Right cardiac atrium (tissue), 5 donors: ENCODE results near the gene TRPC4AP. TPM values are rescaled to one million over a fixed set of nuclear protein-coding genes. Genes with fewer than 3 reads are reported as not detected.
"Not testable (repeated sequence)": the region's sequence is repeated elsewhere in the genome, so short reads cannot be mapped to it uniquely, and the experiment has no call there.

Experiments used
- ATAC-seq, 2 donors: fragments of 200-7000 bp; cut with Tn5 transposase; one replicate each; pipeline versions ENCODE4 v1.8.0 to v1.9.1; 2020; ENCODE audit warnings: moderate library complexity in 2 of 2, mild to moderate bottlenecking in 1 of 2
- DNase-seq, 3 donors: peaks; one replicate each; pipeline ENCODE4 v3.0.0-alpha.2; 2020
- H3K27ac ChIP-seq: one replicate; pipeline ENCODE4 v1.5.1; 2013; ENCODE audit warnings: mild to moderate bottlenecking, low read length, control low read depth, moderate library complexity
- H3K27me3 ChIP-seq: one replicate; pipeline ENCODE4 v1.6.1; 2013; ENCODE audit not compliant: control insufficient read depth, insufficient read depth
- H3K4me1 ChIP-seq: one replicate; pipeline ENCODE4 v1.6.1; 2013; ENCODE audit warnings: low read length; ENCODE audit not compliant: control insufficient read depth, insufficient read depth
- H3K4me3 ChIP-seq: one replicate; pipeline ENCODE4 v1.5.1; 2013; ENCODE audit warnings: low read length, control low read depth
- H3K9me3 ChIP-seq: one replicate; pipeline ENCODE4 v1.6.1; 2013; ENCODE audit warnings: low read length; ENCODE audit not compliant: control insufficient read depth
- WGBS: extraction: QIAGEN DNeasy Blood & Tissue Kit; methylation state at CpG from one replicate; pipeline ENCODE4 v1.1.7; 2013; 5-methylcytosine and 5-hydroxymethylcytosine counted together
- intact Hi-C, 4 donors: fragments of 100-400 bp; cut with DNase I; formaldehyde crosslinking; loops; one replicate each; pipeline versions ENCODE4 v1.11.0 to v1.14.0; 2022 to 2023
- polyA plus RNA-seq: library from polyadenylated mRNA; stranded (reverse); fragments of 200-250 nt; gene quantifications from one replicate; pipeline ENCODE4 v1.2.3, GENCODE V29; 2013
- total RNA-seq, 4 donors: library from RNA; stranded (reverse); fragmentation: NEBNext Ultra II Directional; extraction: Animal tissue kit (Norgen Biotek cat#: 25700); gene quantifications; one replicate each; pipeline ENCODE4 v1.2.1, GENCODE V29; 2021
- donor health status: healthy with polysubstance abuse.
- donor health status: DM: no; HTN: yes; CAD: no.
- donor health status: DM: no; HTN: no; CAD: no.
- donor health status: DM: no; HTN: yes; CAD: no; lungs with severe emphysema.
- donor health status: DM: yes; HTN: yes; CAD: no.

Gene TRPC4AP
- total and polyA plus RNA-seq, 5 donors, result 29.1 to 44.6 (median 34.5) TPM

DNA sequence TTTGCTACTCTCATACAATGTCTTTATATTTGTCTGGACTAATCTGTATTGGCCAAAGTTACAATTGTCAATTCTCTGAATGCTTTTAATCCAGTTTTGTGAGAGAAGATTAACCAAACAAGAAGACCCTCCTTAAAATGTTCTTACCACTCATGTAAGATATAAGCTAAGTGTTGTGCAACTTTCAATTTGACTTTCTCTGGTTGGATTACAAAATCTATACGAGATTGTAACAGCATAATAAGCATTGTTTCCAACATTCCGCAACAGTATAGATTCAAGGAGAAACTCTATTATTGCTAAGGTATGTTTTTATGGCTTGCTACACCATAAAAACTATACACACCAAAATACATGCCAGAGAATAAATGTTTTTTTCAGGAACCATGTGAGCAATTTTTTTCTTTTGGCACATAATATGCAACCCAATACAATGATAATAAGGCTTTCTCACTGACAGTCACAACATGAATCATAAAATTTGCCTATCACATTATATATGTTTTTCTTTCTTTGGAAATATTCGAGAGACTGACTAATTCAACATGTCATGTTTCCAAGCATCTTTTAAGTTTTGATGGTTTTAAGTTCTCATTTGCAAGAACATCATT is 12.2 kb upstream of the TRPC4AP start:
- DNase-seq, result no peak
- intact Hi-C loops, result no loop called here
- Histone ChIP-seq H3K27me3 (no peaks in the 10 kb centered on the region), H3K9me3 (no peaks in the 10 kb centered on the region), H3K27ac (no peak overlapping the region), H3K4me3 (no peak overlapping the region), H3K4me1 (no peaks in the 10 kb centered on the region)
- no peak for ATAC-seq
- WGBS, result 69% methylated on average over 3 of the region's 3 CpGs

DNA sequence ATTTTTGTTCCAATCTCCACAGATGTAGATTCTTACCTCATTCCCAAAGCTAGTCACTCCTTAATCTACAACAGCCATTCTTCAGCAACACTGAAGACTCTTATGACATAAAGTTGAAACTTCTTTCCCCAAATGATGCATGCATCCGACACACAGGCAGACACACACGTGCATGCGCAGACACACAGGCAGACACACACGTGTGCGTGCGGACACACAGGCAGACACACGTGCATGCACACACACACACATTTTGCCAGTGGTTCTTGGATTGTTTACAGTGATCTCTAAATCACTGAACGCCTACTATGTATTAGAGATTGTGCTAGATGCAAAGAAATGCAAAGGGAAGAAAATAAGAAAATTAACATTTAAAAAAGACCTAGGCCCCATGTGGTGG is 9.0 kb upstream of the TRPC4AP start:
- Histone ChIP-seq H3K4me3 (no peak overlapping the region), H3K27me3 (no peaks in the 10 kb centered on the region), H3K9me3 (no peaks in the 10 kb centered on the region), H3K4me1 (no peaks in the 10 kb centered on the region), H3K27ac (no peak overlapping the region)
- no peak for DNase-seq
- 90% methylated on average over 8 of the region's 8 CpGs for WGBS
- intact Hi-C loops, result no loop called here
- no peak for ATAC-seq

DNA sequence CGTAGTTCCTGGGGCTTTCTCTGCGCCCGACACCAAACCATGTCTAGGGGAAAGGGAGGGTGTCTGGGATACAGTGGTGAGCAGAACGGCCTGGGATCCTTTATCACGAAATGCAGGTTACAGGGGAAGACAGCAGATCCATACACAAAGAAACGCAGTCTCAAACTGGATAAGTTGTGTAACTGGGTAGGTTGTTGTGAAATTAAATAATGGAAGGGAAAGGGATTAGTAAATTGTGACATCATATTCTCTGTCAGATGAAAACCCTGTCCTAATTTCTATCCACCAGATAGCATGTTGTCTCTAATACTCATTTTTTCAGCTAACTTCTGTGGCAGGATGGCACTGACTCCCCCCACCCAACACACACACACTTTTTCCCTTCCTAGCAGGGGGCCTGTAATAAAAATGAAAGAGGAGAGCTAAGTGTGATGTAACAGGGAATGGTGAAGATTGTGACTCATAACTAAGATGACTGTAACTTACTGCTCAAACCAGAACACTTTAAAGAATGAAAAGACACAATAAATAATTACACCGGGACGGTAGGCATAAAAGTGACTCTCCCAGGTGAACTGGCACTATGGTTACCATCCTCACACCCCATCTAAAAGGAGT is 769 bp upstream of the TRPC4AP start:
- Histone ChIP-seq H3K27me3 (no peaks in the 10 kb centered on the region), H3K4me3 (no peak overlapping the region), H3K27ac (peak overlapping the region; percentile 81), H3K4me1 (no peaks in the 10 kb centered on the region), H3K9me3 (no peaks in the 10 kb centered on the region)
- 77% methylated on average over 8 of the region's 8 CpGs for WGBS
- ATAC-seq (no peak), DNase-seq (no peak)
- intact Hi-C loops, result loop anchor here in 1 of 4 donors (5.0 kb wide), 1 partner anchor 114 kb away; no protein-coding TSS in a partner anchor

DNA sequence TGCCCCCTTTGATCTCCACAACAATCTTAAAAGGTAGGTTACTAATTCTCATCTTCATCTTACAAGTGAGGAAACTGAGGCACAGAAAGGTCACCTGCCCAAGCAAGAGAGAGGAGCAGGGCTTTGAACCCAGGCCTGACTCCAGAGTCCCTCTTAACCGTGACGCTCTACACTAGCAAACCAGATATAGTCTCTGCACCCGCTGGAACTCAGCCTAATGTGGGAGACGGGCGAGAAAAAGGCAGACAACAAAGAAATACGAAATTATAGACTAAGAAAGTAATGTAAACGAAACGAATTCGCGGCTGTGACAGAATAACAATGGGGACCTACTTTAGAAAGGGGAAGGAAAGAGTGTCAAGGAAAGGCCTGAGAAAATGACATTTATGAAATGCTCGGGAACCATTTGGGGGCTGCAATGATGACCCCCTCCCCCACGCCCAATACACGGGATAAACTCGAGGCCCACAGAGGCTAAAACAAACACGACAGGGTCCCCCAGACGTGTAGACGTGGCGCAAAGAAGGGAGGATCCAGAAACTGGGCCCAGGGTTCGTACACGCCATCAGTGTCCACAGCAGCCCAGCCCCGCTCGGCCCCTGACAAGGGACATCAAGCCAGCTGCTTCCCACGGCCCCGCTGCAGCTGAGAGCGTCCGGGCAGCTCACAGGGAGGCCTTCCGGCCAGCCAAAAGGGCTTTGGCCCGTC is 637 bp downstream of the TRPC4AP start:
- ATAC-seq, result no peak
- Histone ChIP-seq H3K27ac (peak overlapping the region; percentile 97), H3K4me1 (peaks cover 4% of the 10 kb centered on the region), H3K27me3 (no peaks in the 10 kb centered on the region), H3K9me3 (no peaks in the 10 kb centered on the region), H3K4me3 (peak overlapping the region; percentile 94)
- under 1% methylated on average over 28 of the region's 28 CpGs for WGBS
- intact Hi-C loops, result loop anchor here in 1 of 4 donors (5.0 kb wide), 1 partner anchor 115 kb away; no protein-coding TSS in a partner anchor
- DNase-seq, result no peak

DNA sequence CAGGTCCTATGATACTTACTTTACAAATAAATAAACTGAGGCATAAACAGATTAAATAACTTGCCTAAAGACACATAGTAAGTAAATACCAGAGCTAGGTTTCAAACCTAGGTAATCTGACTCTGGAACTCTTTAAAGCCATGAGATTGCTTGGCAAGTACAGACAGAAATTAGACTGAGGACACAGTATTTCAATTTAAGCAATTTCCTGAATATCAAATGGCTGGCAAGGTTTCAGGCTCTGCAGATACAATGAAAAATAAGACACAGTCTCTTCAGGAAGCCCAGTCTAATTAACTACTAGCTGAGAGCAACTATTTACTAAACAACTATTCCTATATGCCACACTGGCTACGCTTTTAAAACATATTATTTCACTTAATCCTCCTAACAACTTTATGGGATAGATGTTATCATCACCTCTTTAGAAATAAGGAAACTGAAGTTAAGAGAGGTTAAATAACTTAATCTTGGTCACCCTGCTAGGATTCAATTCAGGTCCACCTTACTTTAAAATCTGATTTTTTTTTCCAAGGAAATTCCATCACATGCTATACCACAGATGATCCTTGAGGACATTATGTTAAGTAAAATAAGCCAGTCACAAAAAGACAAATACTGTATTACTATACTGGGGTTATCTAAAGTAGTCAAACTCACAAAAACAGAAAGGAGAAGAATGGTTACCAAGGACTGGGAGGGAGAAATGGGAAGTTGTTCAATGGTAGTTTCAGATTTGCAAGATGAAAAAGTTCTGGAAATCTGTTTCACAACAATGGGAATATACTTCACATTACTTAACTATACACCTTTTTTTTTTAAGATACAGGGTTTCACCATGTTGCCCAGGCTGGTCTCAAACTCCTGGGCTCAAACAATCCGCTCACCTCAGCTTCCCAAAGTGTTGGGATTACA is 4.1 kb downstream of the TRPC4AP start:
- Histone ChIP-seq H3K27me3 (no peaks in the 10 kb centered on the region), H3K27ac (no peak overlapping the region), H3K4me1 (peaks cover 4% of the 10 kb centered on the region), H3K4me3 (no peak overlapping the region), H3K9me3 (no peaks in the 10 kb centered on the region)
- DNase-seq, result no peak
- intact Hi-C loops, result no loop called here
- no peak for ATAC-seq
- 79% methylated on average over 2 of the region's 2 CpGs for WGBS

DNA sequence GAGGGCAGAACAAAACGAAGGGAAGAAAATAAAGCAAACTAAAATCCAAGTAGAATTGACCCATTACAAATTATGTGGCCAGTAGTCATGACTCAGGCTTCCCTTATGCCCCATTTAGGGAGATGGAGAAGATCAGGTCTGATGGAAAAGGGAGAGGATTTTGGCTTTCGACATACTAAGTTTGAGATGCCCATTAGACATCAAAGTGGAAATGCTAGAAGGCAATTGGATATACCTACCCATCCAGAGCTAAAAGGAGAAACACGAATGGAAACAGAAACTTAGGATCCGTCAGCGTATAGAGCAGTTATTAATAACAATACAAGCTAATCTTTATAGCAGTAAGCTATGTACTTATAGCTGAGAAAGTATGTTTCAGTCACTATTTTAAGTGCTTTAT is 4.8 kb downstream of the TRPC4AP start:
- ATAC-seq, result no peak
- H3K27ac ChIP-seq, result no peak overlapping the region

DNA sequence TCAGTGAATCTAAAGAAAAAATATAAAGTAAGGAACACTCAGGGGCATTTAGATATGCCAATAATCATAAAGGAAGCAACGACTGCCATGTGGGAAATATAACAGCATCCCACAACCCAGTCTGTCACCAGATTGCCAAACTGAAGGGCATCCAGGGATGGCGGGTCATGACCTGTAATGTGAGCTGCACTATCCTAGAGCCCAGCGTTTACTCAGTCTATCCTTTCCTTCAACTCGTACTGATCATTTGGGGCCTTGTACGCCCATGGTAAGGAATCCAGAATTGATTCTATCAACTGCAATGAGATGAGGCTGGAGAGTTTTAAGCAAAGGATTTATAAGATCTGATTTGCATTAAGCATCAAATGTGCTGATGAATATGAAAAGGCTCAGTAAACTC is 5.3 kb downstream of the TRPC4AP start:
- Histone ChIP-seq H3K27ac (no peak overlapping the region), H3K4me1 (peaks cover 4% of the 10 kb centered on the region), H3K4me3 (no peak overlapping the region), H3K27me3 (no peaks in the 10 kb centered on the region), H3K9me3 (no peaks in the 10 kb centered on the region)
- ATAC-seq (no peak), DNase-seq (no peak)
- intact Hi-C loops, result no loop called here
- 79% methylated on average over 5 of the region's 5 CpGs for WGBS

More for the DNA sequence above, 4.8 kb downstream of the TRPC4AP start:
- WGBS, result 71% methylated on average over 5 of the region's 5 CpGs
- DNase-seq, result no peak
- H3K27me3 ChIP-seq, result no peaks in the 10 kb centered on the region
- H3K4me1 ChIP-seq, result peaks cover 4% of the 10 kb centered on the region
- intact Hi-C loops, result no loop called here
- no peak overlapping the region for H3K4me3 ChIP-seq
- H3K9me3 ChIP-seq, result no peaks in the 10 kb centered on the region

DNA sequence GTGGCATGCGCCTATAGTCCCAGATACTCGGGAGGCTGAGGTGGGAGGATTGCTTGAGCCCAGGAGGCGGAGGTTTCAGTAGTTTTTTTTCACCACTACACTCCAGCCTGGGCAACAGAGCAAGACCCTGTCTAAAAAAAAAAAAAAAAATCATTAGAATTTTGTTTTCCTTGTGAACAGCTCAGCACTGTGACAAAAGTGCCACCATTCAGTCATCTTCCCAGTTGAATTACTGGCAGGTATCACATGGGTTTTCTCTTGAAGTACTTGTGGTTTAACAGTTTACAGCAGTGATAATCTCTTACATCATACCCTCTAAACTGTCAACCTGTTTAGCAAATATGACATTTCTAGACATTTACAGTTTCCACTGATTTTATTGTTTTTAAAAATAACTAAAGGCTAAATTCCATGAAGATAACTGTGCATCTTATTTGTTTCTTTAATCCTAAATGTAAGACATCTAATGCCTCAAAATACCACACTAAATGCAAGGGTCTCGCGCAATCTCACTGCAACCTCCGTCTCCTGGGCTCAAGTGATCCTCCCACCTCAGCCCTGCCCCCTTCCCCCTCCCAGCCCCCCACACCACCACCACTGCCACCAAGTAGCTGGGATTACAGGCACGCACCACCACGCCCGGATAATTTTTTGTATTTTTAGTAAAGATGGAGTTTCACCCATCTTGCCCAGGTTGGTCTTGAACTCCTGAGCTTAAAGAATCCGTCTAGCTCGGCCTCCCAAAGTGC is 7.0 kb downstream of the TRPC4AP start:
- Histone ChIP-seq H3K4me3 (no peak overlapping the region), H3K27ac (no peak overlapping the region), H3K27me3 (no peaks in the 10 kb centered on the region), H3K4me1 (peaks cover 8% of the 10 kb centered on the region), H3K9me3 (no peaks in the 10 kb centered on the region)
- ATAC-seq, result no peak
- intact Hi-C loops, result no loop called here
- 90% methylated on average over 11 of the region's 11 CpGs for WGBS
- DNase-seq, result no peak

DNA sequence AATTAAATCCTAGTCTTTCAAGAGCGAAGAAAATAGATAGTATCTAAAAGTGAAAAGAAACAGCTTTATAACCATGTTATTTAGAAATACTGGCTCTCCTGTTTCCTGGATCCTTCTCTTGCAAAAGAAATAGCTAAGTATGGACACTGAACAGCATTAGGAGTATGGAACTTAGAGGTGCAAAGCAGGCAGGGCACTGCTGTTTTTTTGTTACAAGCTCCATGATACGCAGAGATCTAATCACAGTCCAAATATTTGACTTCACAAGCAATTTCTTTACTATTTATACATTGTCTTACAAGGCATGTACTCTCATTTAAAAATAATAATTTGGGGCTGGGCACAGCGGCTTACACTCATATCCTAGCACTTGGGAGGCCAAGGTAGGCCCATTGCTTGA is 7.6 kb downstream of the TRPC4AP start:
- Histone ChIP-seq H3K4me3 (no peak overlapping the region), H3K9me3 (no peaks in the 10 kb centered on the region), H3K27ac (no peak overlapping the region), H3K4me1 (peaks cover 11% of the 10 kb centered on the region), H3K27me3 (no peaks in the 10 kb centered on the region)
- WGBS, result 86% methylated on average over 3 of the region's 3 CpGs
- DNase-seq (no peak), ATAC-seq (no peak)
- intact Hi-C loops, result no loop called here

DNA sequence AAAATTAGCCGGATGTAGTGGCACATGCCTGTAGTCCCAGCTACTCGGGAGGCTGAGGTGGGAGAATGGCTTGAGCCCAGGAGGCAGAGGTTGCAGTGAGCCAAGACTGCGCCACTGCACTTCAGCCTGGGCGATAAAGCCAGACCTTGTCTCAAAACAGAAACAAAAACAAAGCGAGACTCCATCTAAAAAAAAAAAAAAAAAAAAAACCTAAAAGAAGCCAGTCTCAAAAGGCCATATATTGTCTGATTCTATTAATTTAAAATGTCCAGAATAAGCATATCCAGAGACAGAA is 12.3 kb downstream of the TRPC4AP start:
- H3K9me3 ChIP-seq, intact Hi-C loops, ATAC-seq: not testable (repeated sequence)

More for the DNA sequence above, 12.3 kb downstream of the TRPC4AP start:
- not testable (repeated sequence) for H3K4me1 ChIP-seq, H3K4me3 ChIP-seq, H3K27me3 ChIP-seq, H3K27ac ChIP-seq
- 27% methylated on average over 5 of the region's 5 CpGs for WGBS
- peak in 1 of 3 donors; percentile 53 for DNase-seq
